C4-2B (cell line): ENCODE results near the gene C19orf73.

ENCODE experiments used
- H3K27ac ChIP-seq: fragments of 450-650 bp; 2 replicates; pipeline ENCODE4 v1.5.1; 2017
- CTCF ChIP-seq: fragments of 450-650 bp; conservative IDR thresholded peaks from 2 replicates; pipeline ENCODE4 v1.5.1; 2017; ENCODE audit warnings: mild to moderate bottlenecking
- ZFX ChIP-seq: fragments of 450-650 bp; IDR thresholded peaks from 2 replicates; pipeline ENCODE4 v1.6.1; 2017

The C19orf73 gene

GRCh38 chr19:49145573-49146407 is 26.8 kb upstream of the C19orf73 start:
- TF ChIP-seq ZFX, result no peak
- TF ChIP-seq CTCF, result peak; percentile 97
- H3K27ac ChIP-seq, result no peak overlapping the region

GRCh38 chr19:49142866-49143335 is 24.0 kb upstream of the C19orf73 start:
- TF ChIP-seq ZFX (no peak), CTCF (no peak)
- H3K27ac ChIP-seq, result peak overlapping the region; percentile 48

GRCh38 chr19:49141352-49141751 is 22.4 kb upstream of the C19orf73 start:
- TF ChIP-seq ZFX (no peak), CTCF (no peak)
- H3K27ac ChIP-seq, result no peak overlapping the region

- TF ChIP-seq CTCF, result no peak
- TF ChIP-seq ZFX, result no peak
Observed at GRCh38 chr19:49140951-49141350, 22.0 kb upstream of the C19orf73 start.

GRCh38 chr19:49136771-49137171 is 17.8 kb upstream of the C19orf73 start:
- H3K27ac ChIP-seq, result no peak overlapping the region
- TF ChIP-seq CTCF (no peak), ZFX (no peak)

More at GRCh38 chr19:49140951-49141350, 22.0 kb upstream of the C19orf73 start:
- H3K27ac ChIP-seq, result no peak overlapping the region

GRCh38 chr19:49135686-49136085 is 16.7 kb upstream of the C19orf73 start:
- TF ChIP-seq ZFX (no peak), CTCF (no peak)
- H3K27ac ChIP-seq, result peak overlapping the region; percentile 46

- TF ChIP-seq ZFX (no peak), CTCF (no peak)
- peak overlapping the region; percentile 45 for H3K27ac ChIP-seq
Observed at GRCh38 chr19:49133621-49134454, 14.9 kb upstream of the C19orf73 start.
